HFFc6 (cell line): ENCODE results near the gene LSR. TPM values are rescaled to one million over a fixed set of nuclear protein-coding genes. Genes with fewer than 3 reads are reported as not detected.

Experiments
- DNase-seq: peaks from one replicate; pipeline ENCODE4 v3.0.0-alpha.2; 2018
- H3K27ac Mint-ChIP-seq: 2 replicates; pipeline ENCODE4 v1.8.0; 2020; ENCODE audit warnings: mild to moderate bottlenecking, mixed read lengths
- H3K27me3 Mint-ChIP-seq: 2 replicates; pipeline ENCODE4 v1.8.0; 2021; ENCODE audit warnings: mild to moderate bottlenecking, moderate library complexity, mixed read lengths; ENCODE audit not compliant: insufficient read depth
- H3K36me3 Mint-ChIP-seq: 2 replicates; pipeline ENCODE4 v1.8.0; 2021; ENCODE audit warnings: low read depth, mixed read lengths
- H3K4me1 Mint-ChIP-seq: 2 replicates; pipeline ENCODE4 v1.8.0; 2020; ENCODE audit warnings: low read depth, mixed read lengths
- H3K4me3 Mint-ChIP-seq: 2 replicates; pipeline ENCODE4 v1.8.0; 2020; ENCODE audit warnings: mild to moderate bottlenecking, moderate library complexity, mixed read lengths
- H3K9me3 Mint-ChIP-seq: 2 replicates; pipeline ENCODE4 v1.8.0; 2020; ENCODE audit warnings: mild to moderate bottlenecking, mixed read lengths
- total RNA-seq, 6 experiments: library from RNA; stranded (reverse); fragmentation: NEBNext Ultra II Directional; extraction: Animal tissue kit (Norgen Biotek cat#: 25700); gene quantifications; 2 replicates in 1 of 6; 3 replicates in 5 of 6; pipeline ENCODE4 v1.2.3, GENCODE V29; 2021
- TF ChIP-seq, protein P1 (sequence below): fragments of 200-600 bp; sonication (generic); IDR thresholded peaks from 2 replicates; pipeline ENCODE4 v1.5.0; 2021; ENCODE audit warnings: antibody characterized with exemption, mild to moderate bottlenecking

The LSR gene
- total RNA-seq, 6 experiments from 2014 or later, result 1.7 to 3.3 (median 2.3) TPM

DNA sequence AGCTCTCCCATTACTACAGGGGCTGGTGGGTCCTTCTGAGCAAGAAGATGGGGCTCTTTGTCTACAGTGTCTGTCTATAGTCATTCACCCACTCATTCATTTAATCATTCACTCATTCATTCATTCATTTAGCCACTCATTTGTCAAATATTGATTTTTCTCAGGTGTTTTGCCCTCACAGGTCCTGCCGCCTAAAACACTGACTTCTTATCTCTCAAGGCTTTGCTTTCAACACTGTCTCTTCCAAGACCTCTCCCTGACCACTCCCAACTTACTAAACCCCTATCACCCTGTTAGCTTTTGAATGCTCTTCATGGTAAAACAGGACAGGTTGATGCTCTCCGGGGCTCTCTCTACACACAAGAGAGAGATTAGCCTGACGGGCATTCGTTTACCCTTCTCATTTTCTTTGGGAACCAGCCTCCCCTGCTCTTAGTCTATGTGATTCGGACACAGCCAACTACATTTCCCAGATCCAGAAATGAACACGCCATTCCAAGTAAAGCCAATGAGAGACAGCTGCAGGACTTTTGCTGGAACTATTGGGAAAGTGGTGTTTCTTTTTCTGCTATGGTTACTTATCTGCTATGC is 43.0 kb upstream of the LSR start:
- H3K27ac Mint-ChIP-seq, result no peak overlapping the region

DNA sequence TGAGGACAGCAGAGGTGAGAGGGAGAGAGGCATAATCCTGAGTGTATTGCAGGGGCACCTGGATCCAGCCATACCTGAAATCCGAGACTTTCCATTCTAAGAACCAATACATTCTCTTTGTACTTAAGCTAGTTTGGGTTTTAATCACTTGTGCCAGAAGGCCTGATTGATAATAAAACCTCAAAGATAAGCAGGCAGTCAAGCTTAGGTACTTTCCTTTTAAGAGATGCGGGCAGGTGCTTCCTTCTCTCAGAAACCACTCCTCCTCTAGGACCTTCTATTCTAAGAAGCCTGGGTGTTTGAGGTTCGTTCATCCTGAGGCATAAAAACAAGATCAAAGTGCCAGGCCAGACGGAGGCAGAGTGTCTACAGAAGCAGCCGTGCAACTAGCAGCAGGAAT is 42.4 kb upstream of the LSR start:
- DNase-seq, result no peak
- no peak overlapping the region for H3K4me3 Mint-ChIP-seq
- TF ChIP-seq, protein P1, sequence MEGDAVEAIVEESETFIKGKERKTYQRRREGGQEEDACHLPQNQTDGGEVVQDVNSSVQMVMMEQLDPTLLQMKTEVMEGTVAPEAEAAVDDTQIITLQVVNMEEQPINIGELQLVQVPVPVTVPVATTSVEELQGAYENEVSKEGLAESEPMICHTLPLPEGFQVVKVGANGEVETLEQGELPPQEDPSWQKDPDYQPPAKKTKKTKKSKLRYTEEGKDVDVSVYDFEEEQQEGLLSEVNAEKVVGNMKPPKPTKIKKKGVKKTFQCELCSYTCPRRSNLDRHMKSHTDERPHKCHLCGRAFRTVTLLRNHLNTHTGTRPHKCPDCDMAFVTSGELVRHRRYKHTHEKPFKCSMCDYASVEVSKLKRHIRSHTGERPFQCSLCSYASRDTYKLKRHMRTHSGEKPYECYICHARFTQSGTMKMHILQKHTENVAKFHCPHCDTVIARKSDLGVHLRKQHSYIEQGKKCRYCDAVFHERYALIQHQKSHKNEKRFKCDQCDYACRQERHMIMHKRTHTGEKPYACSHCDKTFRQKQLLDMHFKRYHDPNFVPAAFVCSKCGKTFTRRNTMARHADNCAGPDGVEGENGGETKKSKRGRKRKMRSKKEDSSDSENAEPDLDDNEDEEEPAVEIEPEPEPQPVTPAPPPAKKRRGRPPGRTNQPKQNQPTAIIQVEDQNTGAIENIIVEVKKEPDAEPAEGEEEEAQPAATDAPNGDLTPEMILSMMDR, result no peak

More for the DNA sequence above, 43.0 kb upstream of the LSR start:
- TF ChIP-seq, protein P1, result no peak
- no peak for DNase-seq
- Mint-ChIP-seq H3K36me3 (no peaks in the 10 kb centered on the region), H3K4me1 (no peaks in the 10 kb centered on the region), H3K4me3 (no peak overlapping the region), H3K9me3 (no peaks in the 10 kb centered on the region), H3K27me3 (peaks cover 19% of the 10 kb centered on the region)

DNA sequence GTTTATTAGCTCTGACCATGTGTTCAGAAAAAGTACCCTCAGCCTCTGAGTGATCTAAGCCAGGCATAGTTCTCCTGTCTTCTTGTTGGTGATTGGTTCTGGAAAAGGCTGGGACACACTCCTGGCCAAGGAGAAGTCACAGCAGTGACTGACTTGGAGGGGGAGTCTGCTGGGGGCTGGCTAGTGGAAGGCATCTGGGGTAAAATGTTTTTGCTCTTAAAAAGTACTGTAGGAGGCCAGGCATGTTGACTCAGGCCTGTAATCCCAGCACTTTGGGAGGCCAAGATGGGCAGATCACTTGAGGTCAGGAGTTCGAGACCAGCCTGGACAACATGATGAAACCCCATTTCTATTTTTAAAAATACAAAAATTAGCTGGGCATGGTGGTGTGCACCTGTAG is 41.9 kb upstream of the LSR start:
- no peaks in the 10 kb centered on the region for H3K36me3 Mint-ChIP-seq

More for the DNA sequence above, 42.4 kb upstream of the LSR start:
- Mint-ChIP-seq H3K27ac (no peak overlapping the region), H3K36me3 (no peaks in the 10 kb centered on the region), H3K4me1 (no peaks in the 10 kb centered on the region), H3K27me3 (peaks cover 19% of the 10 kb centered on the region), H3K9me3 (no peaks in the 10 kb centered on the region)

DNA sequence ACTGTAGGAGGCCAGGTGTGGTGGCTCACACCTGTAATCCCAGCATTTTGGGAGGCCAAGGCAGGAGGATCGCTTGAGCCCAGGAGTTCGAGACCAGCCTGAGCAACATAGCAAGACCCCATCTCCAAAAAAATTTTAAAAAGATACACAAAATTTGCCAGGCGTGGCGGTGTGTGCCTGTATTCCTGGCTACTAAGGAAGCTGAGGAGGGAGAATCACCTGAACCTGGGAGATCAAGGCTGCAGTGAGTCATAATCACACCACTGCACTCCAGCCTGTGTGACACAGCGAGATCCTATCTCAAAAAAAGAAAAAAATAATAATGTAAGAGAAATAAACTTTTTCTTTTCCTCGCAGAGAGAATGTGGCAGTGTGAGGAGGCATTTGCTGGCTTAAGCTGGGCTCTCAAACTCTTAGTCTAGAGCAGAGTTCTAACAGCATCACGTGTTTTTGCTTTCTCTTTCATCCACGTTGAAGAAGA is 41.4 kb upstream of the LSR start:
- Mint-ChIP-seq H3K27ac (no peak overlapping the region), H3K4me3 (no peak overlapping the region), H3K36me3 (no peaks in the 10 kb centered on the region), H3K27me3 (peaks cover 15% of the 10 kb centered on the region), H3K4me1 (no peaks in the 10 kb centered on the region), H3K9me3 (no peaks in the 10 kb centered on the region)
- no peak for DNase-seq
- TF ChIP-seq, protein P1, result no peak

More for the DNA sequence above, 41.9 kb upstream of the LSR start:
- TF ChIP-seq, protein P1, result no peak
- Mint-ChIP-seq H3K9me3 (no peaks in the 10 kb centered on the region), H3K4me1 (no peaks in the 10 kb centered on the region), H3K27ac (no peak overlapping the region), H3K27me3 (peaks cover 18% of the 10 kb centered on the region), H3K4me3 (no peak overlapping the region)
- no peak for DNase-seq

DNA sequence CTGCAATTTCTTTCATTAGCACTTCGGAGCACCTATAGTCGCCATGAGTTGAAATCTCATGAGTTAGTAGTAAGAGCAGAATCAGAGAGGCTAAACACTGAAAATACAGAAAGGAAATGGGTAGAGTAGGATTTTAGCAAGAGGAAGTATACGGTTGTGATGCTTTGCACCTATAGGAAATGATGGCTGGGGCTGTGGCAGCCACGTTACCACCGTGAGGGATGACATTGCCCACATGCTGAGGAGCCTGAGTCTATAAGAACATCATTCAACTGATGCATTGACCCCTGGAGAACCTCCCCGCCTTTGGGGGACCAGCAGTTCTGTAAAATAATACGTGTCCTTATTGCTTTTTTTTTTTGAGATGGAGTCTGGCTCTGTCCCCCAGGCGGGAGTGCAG is 40.7 kb upstream of the LSR start:
- no peak for DNase-seq
- H3K4me1 Mint-ChIP-seq, result no peaks in the 10 kb centered on the region
- H3K27ac Mint-ChIP-seq, result no peak overlapping the region
- no peaks in the 10 kb centered on the region for H3K36me3 Mint-ChIP-seq
- TF ChIP-seq, protein P1, result no peak
- no peaks in the 10 kb centered on the region for H3K9me3 Mint-ChIP-seq
- peaks cover 15% of the 10 kb centered on the region for H3K27me3 Mint-ChIP-seq
- no peak overlapping the region for H3K4me3 Mint-ChIP-seq
